GM23338 (cell line): ENCODE measurements around the gene ATP5MK. TPM values are rescaled to one million over a fixed set of nuclear protein-coding genes. Genes with fewer than 3 reads are reported as not detected.

ENCODE experiments used
- ATAC-seq: fragments of 200-7000 bp; cut with Tn5 transposase; 3 replicates; pipeline ENCODE4 v1.9.1; 2020
- DNase-seq: peaks from one replicate; pipeline ENCODE4 v3.0.0-alpha.2; 2015; ENCODE audit warnings: low spot score
- H2AFZ ChIP-seq: fragments of 200-600 bp; sonication (generic); 2 replicates; pipeline ENCODE4 v1.8.0; 2016; ENCODE audit warnings: antibody characterized with exemption, mild to moderate bottlenecking, moderate library complexity
- H3F3A ChIP-seq: fragments of 200-600 bp; sonication (generic); replicated peaks from 2 replicates; pipeline ENCODE4 v1.8.0; 2017; ENCODE audit warnings: antibody characterized with exemption, mixed run types, low read depth
- H3K27ac ChIP-seq: fragments of 200-600 bp; sonication (generic); 2 replicates; pipeline ENCODE4 v1.6.1; 2016; ENCODE audit warnings: low read depth
- H3K27me3 ChIP-seq: fragments of 200-600 bp; sonication (generic); 2 replicates; pipeline ENCODE4 v1.8.0; 2016; ENCODE audit warnings: mild to moderate bottlenecking, mixed run types, moderate library complexity; ENCODE audit not compliant: insufficient read depth
- H3K36me3 ChIP-seq: fragments of 200-600 bp; sonication (generic); 2 replicates; pipeline ENCODE4 v1.8.0; 2016; ENCODE audit warnings: mild to moderate bottlenecking; ENCODE audit not compliant: insufficient read depth
- H3K4me1 ChIP-seq: fragments of 200-600 bp; sonication (generic); 2 replicates; pipeline ENCODE4 v1.8.0; 2016; ENCODE audit warnings: mild to moderate bottlenecking, moderate library complexity; ENCODE audit not compliant: insufficient read depth
- H3K4me2 ChIP-seq: fragments of 200-600 bp; sonication (generic); 2 replicates; pipeline ENCODE4 v1.7.1; 2017; ENCODE audit warnings: mixed run types
- H3K4me3 ChIP-seq: fragments of 200-600 bp; sonication (generic); 2 replicates; pipeline ENCODE4 v1.6.1; 2016; ENCODE audit warnings: mixed run types
- H3K79me2 ChIP-seq: fragments of 200-600 bp; sonication (generic); replicated peaks from 2 replicates; pipeline ENCODE4 v1.8.0; 2017; ENCODE audit warnings: mild to moderate bottlenecking; ENCODE audit not compliant: insufficient read depth
- H3K9me2 ChIP-seq: fragments of 200-600 bp; sonication (generic); 2 replicates; pipeline ENCODE4 v1.8.0; 2017; ENCODE audit not compliant: insufficient read depth
- H4K20me1 ChIP-seq: fragments of 200-600 bp; sonication (generic); replicated peaks from 2 replicates; pipeline ENCODE4 v1.8.0; 2017; ENCODE audit warnings: mild to moderate bottlenecking; ENCODE audit not compliant: insufficient read depth
- H3K27ac Mint-ChIP-seq: 2 replicates; pipeline ENCODE4 v1.8.0; 2020; ENCODE audit warnings: inconsistent platforms, mild to moderate bottlenecking, moderate library complexity, mixed read lengths
- H3K27me3 Mint-ChIP-seq: 3 replicates; pipeline ENCODE4 v1.8.0; 2022; ENCODE audit warnings: low read depth, mild to moderate bottlenecking, moderate library complexity, mixed read lengths, inconsistent platforms; ENCODE audit not compliant: insufficient read depth, poor library complexity
- H3K36me3 Mint-ChIP-seq: 3 replicates; pipeline ENCODE4 v1.8.0; 2021; ENCODE audit warnings: low read depth, mild to moderate bottlenecking, inconsistent platforms, moderate library complexity, mixed read lengths
- H3K4me1 Mint-ChIP-seq: 3 replicates; pipeline ENCODE4 v1.8.0; 2020; ENCODE audit warnings: mild to moderate bottlenecking, inconsistent platforms, mixed read lengths
- H3K4me3 Mint-ChIP-seq: 3 replicates; pipeline ENCODE4 v1.8.0; 2021; ENCODE audit warnings: moderate library complexity, mild to moderate bottlenecking, inconsistent platforms, mixed read lengths
- H3K9me3 Mint-ChIP-seq: 3 replicates; pipeline ENCODE4 v1.8.0; 2020; ENCODE audit warnings: moderate library complexity, mild to moderate bottlenecking, inconsistent platforms, mixed read lengths
- CREB1 ChIP-seq: fragments of 250-450 bp; sonication (Bioruptor Pico); IDR thresholded peaks from 2 replicates; pipeline ENCODE4 v1.5.0; 2020; ENCODE audit warnings: low read depth, mild to moderate bottlenecking, moderate library complexity
- EZH2 ChIP-seq: fragments of 200-600 bp; sonication (generic); IDR thresholded peaks from one replicate; pipeline ENCODE4 v1.8.0; 2017; ENCODE audit warnings: antibody characterized with exemption, mild to moderate bottlenecking, low read depth; ENCODE audit not compliant: unreplicated experiment
- JUNB ChIP-seq: IDR thresholded peaks from one replicate; pipeline ENCODE4 v1.6.1; 2016; ENCODE audit warnings: antibody characterized with exemption; ENCODE audit not compliant: unreplicated experiment
- POLR2AphosphoS5 ChIP-seq: IDR thresholded peaks from 2 replicates; pipeline ENCODE4 v1.6.1; 2016; ENCODE audit warnings: antibody characterized with exemption, low read depth
- polyA plus RNA-seq: library from polyadenylated mRNA; unstranded; fragments of >200 nt; fragmentation: Nextera tagmentation; extraction: Ambion mirVana; gene quantifications from 2 replicates; pipeline ENCODE4 v1.2.1, GENCODE V29; 2016
- total RNA-seq: library from RNA; depleted of rRNA; stranded (reverse); fragments of >200 nt; shearing (Covaris generic); gene quantifications from 2 replicates; pipeline ENCODE4 v1.2.3, GENCODE V29; 2014
- TF ChIP-seq, protein P1 (sequence below): fragments of 250-450 bp; sonication (Bioruptor Pico); IDR thresholded peaks from 2 replicates; pipeline ENCODE4 v1.5.0; 2020; ENCODE audit warnings: mild to moderate bottlenecking, moderate library complexity
- TF ChIP-seq, protein P2 (sequence below), 2 experiments: fragments of 200-600 bp in 1 of 2; sonication (generic) in 1 of 2; conservative IDR thresholded peaks; 2 replicates each; pipeline versions ENCODE4 v1.5.1 to v1.6.1; 2016 to 2017; ENCODE audit warnings: antibody characterized with exemption in 2 of 2, low read depth in 2 of 2, mild to moderate bottlenecking in 2 of 2, moderate library complexity in 1 of 2

ATP5MK gene
- total and polyA plus RNA-seq, 2 experiments from 2014 or later, result 227 to 1,139 TPM

DNA sequence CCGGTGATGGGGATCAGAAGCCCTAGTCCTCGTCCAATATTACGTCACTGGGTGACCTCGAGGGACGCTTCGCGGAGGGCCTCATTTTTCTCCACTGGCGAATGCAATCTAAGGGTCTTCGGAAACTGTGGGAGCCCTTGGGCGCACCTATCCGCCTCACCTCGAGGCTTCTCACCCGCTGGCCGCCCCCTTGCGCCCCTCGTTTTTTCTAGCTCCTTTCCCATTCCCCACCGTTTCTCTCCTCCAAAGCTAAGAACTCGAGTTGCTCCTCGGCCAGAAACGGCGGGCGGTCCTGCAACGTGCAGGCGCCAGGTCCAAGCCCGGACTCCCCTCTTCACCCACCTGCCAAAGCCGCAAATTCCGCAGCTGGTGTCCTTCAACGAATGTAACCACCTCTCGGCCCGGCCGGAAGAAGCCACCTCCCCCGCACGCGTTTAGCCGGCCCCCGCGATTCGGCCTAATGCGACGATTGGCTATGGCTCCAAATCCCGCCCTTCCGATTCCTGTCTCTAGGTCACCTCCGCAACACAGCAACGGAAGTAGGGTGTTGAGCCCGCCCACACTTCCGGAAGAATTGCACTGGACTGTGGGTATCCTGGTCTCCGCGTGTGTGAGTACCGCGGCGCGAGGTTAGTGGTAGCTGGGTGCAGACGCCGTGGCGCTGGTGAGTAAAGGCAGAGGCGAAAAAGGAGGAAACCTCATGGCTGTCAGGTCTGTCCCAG lies at the start of gene ATP5MK, which contains the start of gene PDCD11 (continued):
- TF ChIP-seq, protein P1, sequence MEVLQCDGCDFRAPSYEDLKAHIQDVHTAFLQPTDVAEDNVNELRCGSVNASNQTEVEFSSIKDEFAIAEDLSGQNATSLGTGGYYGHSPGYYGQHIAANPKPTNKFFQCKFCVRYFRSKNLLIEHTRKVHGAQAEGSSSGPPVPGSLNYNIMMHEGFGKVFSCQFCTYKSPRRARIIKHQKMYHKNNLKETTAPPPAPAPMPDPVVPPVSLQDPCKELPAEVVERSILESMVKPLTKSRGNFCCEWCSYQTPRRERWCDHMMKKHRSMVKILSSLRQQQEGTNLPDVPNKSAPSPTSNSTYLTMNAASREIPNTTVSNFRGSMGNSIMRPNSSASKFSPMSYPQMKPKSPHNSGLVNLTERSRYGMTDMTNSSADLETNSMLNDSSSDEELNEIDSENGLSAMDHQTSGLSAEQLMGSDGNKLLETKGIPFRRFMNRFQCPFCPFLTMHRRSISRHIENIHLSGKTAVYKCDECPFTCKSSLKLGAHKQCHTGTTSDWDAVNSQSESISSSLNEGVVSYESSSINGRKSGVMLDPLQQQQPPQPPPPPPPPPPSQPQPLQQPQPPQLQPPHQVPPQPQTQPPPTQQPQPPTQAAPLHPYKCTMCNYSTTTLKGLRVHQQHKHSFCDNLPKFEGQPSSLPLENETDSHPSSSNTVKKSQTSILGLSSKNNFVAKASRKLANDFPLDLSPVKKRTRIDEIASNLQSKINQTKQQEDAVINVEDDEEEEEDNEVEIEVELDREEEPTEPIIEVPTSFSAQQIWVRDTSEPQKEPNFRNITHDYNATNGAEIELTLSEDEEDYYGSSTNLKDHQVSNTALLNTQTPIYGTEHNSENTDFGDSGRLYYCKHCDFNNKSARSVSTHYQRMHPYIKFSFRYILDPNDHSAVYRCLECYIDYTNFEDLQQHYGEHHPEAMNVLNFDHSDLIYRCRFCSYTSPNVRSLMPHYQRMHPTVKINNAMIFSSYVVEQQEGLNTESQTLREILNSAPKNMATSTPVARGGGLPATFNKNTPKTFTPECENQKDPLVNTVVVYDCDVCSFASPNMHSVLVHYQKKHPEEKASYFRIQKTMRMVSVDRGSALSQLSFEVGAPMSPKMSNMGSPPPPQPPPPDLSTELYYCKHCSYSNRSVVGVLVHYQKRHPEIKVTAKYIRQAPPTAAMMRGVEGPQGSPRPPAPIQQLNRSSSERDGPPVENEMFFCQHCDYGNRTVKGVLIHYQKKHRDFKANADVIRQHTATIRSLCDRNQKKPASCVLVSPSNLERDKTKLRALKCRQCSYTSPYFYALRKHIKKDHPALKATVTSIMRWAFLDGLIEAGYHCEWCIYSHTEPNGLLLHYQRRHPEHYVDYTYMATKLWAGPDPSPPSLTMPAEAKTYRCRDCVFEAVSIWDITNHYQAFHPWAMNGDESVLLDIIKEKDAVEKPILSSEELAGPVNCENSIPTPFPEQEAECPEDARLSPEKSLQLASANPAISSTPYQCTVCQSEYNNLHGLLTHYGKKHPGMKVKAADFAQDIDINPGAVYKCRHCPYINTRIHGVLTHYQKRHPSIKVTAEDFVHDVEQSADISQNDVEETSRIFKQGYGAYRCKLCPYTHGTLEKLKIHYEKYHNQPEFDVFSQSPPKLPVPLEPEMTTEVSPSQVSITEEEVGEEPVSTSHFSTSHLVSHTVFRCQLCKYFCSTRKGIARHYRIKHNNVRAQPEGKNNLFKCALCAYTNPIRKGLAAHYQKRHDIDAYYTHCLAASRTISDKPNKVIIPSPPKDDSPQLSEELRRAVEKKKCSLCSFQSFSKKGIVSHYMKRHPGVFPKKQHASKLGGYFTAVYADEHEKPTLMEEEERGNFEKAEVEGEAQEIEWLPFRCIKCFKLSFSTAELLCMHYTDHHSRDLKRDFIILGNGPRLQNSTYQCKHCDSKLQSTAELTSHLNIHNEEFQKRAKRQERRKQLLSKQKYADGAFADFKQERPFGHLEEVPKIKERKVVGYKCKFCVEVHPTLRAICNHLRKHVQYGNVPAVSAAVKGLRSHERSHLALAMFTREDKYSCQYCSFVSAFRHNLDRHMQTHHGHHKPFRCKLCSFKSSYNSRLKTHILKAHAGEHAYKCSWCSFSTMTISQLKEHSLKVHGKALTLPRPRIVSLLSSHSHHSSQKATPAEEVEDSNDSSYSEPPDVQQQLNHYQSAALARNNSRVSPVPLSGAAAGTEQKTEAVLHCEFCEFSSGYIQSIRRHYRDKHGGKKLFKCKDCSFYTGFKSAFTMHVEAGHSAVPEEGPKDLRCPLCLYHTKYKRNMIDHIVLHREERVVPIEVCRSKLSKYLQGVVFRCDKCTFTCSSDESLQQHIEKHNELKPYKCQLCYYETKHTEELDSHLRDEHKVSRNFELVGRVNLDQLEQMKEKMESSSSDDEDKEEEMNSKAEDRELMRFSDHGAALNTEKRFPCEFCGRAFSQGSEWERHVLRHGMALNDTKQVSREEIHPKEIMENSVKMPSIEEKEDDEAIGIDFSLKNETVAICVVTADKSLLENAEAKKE (CRISPR knock-in tag), result no peak

DNA sequence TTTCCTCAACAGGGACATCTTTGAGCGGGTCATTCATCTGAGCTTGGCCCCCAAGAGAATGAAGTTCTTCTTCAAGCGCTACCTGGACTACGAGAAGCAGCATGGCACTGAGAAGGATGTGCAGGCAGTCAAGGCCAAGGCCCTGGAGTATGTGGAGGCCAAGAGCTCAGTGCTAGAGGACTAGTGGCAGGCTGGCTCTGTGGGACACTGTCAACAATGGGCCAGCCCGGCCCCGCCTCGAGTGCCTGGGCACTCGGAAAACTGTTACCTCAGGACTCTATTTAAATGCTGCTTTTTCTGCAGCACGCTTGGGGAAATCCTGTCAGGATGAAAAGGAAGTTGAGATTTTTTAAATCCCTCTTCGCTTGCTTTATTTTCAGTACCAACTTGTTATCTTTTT lies 49.1 kb upstream of the ATP5MK start:
- Mint-ChIP-seq H3K36me3 (peaks cover 78% of the 10 kb centered on the region), H3K4me3 (no peak overlapping the region), H3K4me1 (peaks cover under 1% of the 10 kb centered on the region; the same call in 1 of the 3 replicates), H3K27me3 (peaks cover 8% of the 10 kb centered on the region), H3K9me3 (no peaks in the 10 kb centered on the region; the same call in 2 of the 3 replicates), H3K27ac (no peak overlapping the region)
- DNase-seq (no peak), ATAC-seq (no peak)
- no peak for TF ChIP-seq CREB1
- TF ChIP-seq JUNB, result no peak
- H3K27ac ChIP-seq, result no peak overlapping the region
- no peak overlapping the region for H2AFZ ChIP-seq
- no peaks in the 10 kb centered on the region for H3K4me1 ChIP-seq
- no peak overlapping the region for H3K4me3 ChIP-seq
- no peaks in the 10 kb centered on the region for H3K9me2 ChIP-seq
- H3K4me2 ChIP-seq, result no peak overlapping the region
- no peaks in the 10 kb centered on the region for H3F3A ChIP-seq
- no peaks in the 10 kb centered on the region for H4K20me1 ChIP-seq
- no peaks in the 10 kb centered on the region for H3K79me2 ChIP-seq
- H3K27me3 ChIP-seq, result no peaks in the 10 kb centered on the region
- H3K36me3 ChIP-seq, result peaks cover 46% of the 10 kb centered on the region

DNA sequence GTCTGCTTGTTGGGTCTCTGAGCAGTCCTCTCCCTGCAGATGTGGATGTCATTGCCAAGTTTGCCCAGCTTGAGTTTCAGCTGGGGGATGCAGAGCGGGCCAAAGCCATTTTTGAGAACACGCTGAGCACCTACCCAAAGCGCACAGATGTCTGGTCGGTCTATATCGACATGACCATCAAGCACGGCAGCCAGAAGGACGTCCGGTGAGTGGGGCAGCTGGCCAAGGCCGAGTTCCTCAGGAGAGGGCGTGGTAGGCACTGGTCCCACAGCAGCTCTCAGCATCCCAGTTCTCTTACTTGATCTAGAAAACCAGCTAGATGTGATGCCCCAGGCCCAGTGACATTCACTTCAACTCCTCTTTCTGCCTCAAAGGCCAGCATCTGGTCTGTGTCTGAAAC lies 48.2 kb upstream of the ATP5MK start:
- no peak overlapping the region for H2AFZ ChIP-seq
- no peaks in the 10 kb centered on the region for H3K4me1 ChIP-seq
- no peaks in the 10 kb centered on the region for H3F3A ChIP-seq
- H3K36me3 Mint-ChIP-seq, result peaks cover 87% of the 10 kb centered on the region
- peaks cover 6% of the 10 kb centered on the region; the same call in 1 of the 2 replicates for H4K20me1 ChIP-seq
- H3K36me3 ChIP-seq, result peaks cover 51% of the 10 kb centered on the region
- ATAC-seq (no peak), DNase-seq (no peak)
- no peaks in the 10 kb centered on the region for H3K9me2 ChIP-seq
- no peaks in the 10 kb centered on the region for H3K4me1 Mint-ChIP-seq
- no peak overlapping the region for H3K4me3 Mint-ChIP-seq
- no peaks in the 10 kb centered on the region for H3K27me3 ChIP-seq
- H3K27ac Mint-ChIP-seq, result no peak overlapping the region
- peaks cover 8% of the 10 kb centered on the region for H3K27me3 Mint-ChIP-seq
- H3K27ac ChIP-seq, result no peak overlapping the region
- no peaks in the 10 kb centered on the region for H3K9me3 Mint-ChIP-seq
- H3K79me2 ChIP-seq, result no peaks in the 10 kb centered on the region
- no peak overlapping the region for H3K4me3 ChIP-seq
- no peak overlapping the region for H3K4me2 ChIP-seq
- TF ChIP-seq POLR2AphosphoS5 (no peak), EZH2 (no peak)
- TF ChIP-seq, protein P2, sequence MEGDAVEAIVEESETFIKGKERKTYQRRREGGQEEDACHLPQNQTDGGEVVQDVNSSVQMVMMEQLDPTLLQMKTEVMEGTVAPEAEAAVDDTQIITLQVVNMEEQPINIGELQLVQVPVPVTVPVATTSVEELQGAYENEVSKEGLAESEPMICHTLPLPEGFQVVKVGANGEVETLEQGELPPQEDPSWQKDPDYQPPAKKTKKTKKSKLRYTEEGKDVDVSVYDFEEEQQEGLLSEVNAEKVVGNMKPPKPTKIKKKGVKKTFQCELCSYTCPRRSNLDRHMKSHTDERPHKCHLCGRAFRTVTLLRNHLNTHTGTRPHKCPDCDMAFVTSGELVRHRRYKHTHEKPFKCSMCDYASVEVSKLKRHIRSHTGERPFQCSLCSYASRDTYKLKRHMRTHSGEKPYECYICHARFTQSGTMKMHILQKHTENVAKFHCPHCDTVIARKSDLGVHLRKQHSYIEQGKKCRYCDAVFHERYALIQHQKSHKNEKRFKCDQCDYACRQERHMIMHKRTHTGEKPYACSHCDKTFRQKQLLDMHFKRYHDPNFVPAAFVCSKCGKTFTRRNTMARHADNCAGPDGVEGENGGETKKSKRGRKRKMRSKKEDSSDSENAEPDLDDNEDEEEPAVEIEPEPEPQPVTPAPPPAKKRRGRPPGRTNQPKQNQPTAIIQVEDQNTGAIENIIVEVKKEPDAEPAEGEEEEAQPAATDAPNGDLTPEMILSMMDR (conservative IDR thresholded peaks at IDR 0.05; ENCODE audit: low read depth in 2 of 2), result no peak
